ENCODE data around the gene SLC31A2. TPM values are rescaled to one million over a fixed set of nuclear protein-coding genes. Genes with fewer than 3 reads are reported as not detected.

SLC31A2 gene
- total RNA-seq, 2 donors from 2014 or later = 16.3 to 23.7 TPM

GRCh38 chr9:113125386-113126035 lies 25.3 kb upstream of the SLC31A2 start:
- intact Hi-C loops (cut with DNase I) = no loop called here
- ATAC-seq = no peak
- Histone ChIP-seq H3K27me3 (no peaks in the 10 kb centered on the region), H3K36me3 (replicated peaks in 1 of 2; ENCODE audit: insufficient read depth in 1 of 2, low read depth in 2 of 2) (no peaks in the 10 kb centered on the region), H3K4me1 (no peaks in the 10 kb centered on the region), H3K27ac (no peak overlapping the region), H3K4me3 (no peak overlapping the region), H3K9me3 (no peaks in the 10 kb centered on the region)
- TF ChIP-seq CTCF (IDR thresholded peaks at IDR 0.05) (no peak), POLR2A (IDR thresholded peaks at IDR 0.05) (no peak)
- DNase-seq = no peak
- WGBS, 2 donors = 57% methylated on average over 4 of the region's 4 CpGs

- intact Hi-C loops (cut with DNase I) = no loop called here
- ATAC-seq = no peak
- no peaks in the 10 kb centered on the region for H3K27me3 ChIP-seq
- no peak overlapping the region for H3K27ac ChIP-seq
- no peaks in the 10 kb centered on the region for H3K36me3 ChIP-seq (replicated peaks in 1 of 2; ENCODE audit: insufficient read depth in 1 of 2, low read depth in 2 of 2)
- no peaks in the 10 kb centered on the region for H3K4me1 ChIP-seq
- H3K4me3 ChIP-seq = no peak overlapping the region
- TF ChIP-seq POLR2A (IDR thresholded peaks at IDR 0.05) (no peak), CTCF (IDR thresholded peaks at IDR 0.05) (no peak)
- no peaks in the 10 kb centered on the region for H3K9me3 ChIP-seq
- DNase-seq = no peak
These were observed 21.3 kb upstream of the SLC31A2 start for GRCh38 chr9:113129466-113129865.

- Histone ChIP-seq H3K4me3 (no peak overlapping the region), H3K27me3 (no peaks in the 10 kb centered on the region), H3K36me3 (replicated peaks in 1 of 2; ENCODE audit: insufficient read depth in 1 of 2, low read depth in 2 of 2) (no peaks in the 10 kb centered on the region), H3K4me1 (no peaks in the 10 kb centered on the region), H3K27ac (no peak overlapping the region), H3K9me3 (no peaks in the 10 kb centered on the region)
- WGBS, 2 donors = 39 to 55% methylated on average over 4 of the region's 4 CpGs
- intact Hi-C loops (cut with DNase I) = no loop called here
- no peak for DNase-seq
- ATAC-seq = no peak
- TF ChIP-seq POLR2A (IDR thresholded peaks at IDR 0.05) = no peak
- no peak for TF ChIP-seq CTCF (IDR thresholded peaks at IDR 0.05)
These were observed 20.9 kb upstream of the SLC31A2 start for GRCh38 chr9:113129884-113130283.

GRCh38 chr9:113131689-113132151 lies 19.1 kb upstream of the SLC31A2 start:
- no peaks in the 10 kb centered on the region for H3K9me3 ChIP-seq
- no peaks in the 10 kb centered on the region for H3K4me1 ChIP-seq
- H3K36me3 ChIP-seq (replicated peaks in 1 of 2; ENCODE audit: insufficient read depth in 1 of 2, low read depth in 2 of 2) = no peaks in the 10 kb centered on the region
- no peak for TF ChIP-seq CTCF (IDR thresholded peaks at IDR 0.05)
- TF ChIP-seq POLR2A (IDR thresholded peaks at IDR 0.05) = no peak
- ATAC-seq (no peak), DNase-seq (peak in 1 of 4 donors; percentile 13)
- H3K27ac ChIP-seq = no peak overlapping the region
- intact Hi-C loops (cut with DNase I) = no loop called here
- no peak overlapping the region for H3K4me3 ChIP-seq
- H3K27me3 ChIP-seq = no peaks in the 10 kb centered on the region
- WGBS, 2 donors = 4 to 6% methylated on average over 2 to 3 of the region's 3 CpGs

Data from body of pancreas (tissue), 4 donors.